GM23248 (cell line): Measurements from ENCODE around the gene DARS2.

Source experiments
- EZH2 ChIP-seq: fragments of 200-600 bp; sonication (generic); IDR thresholded peaks from 2 replicates; pipeline ENCODE4 v1.6.1; 2018; ENCODE audit warnings: antibody characterized with exemption, mild to moderate bottlenecking; ENCODE audit not compliant: insufficient read depth, poor library complexity, severe bottlenecking
- EZH2phosphoT487 ChIP-seq: fragments of 200-600 bp; sonication (generic); IDR thresholded peaks from 2 replicates; pipeline ENCODE4 v1.6.1; 2018; ENCODE audit warnings: antibody characterized with exemption, moderate library complexity, mild to moderate bottlenecking, low read depth; ENCODE audit not compliant: insufficient read depth

GRCh38 chr1:173886746-173887611 lies 62.5 kb downstream of the DARS2 start:
- no peak for TF ChIP-seq EZH2
- no peak for TF ChIP-seq EZH2phosphoT487
